ENCODE results near the gene OR2T27.

OR2T27 gene

GRCh38 chr1:248618878-248619277, 36.5 kb downstream of the OR2T27 start:
- Histone ChIP-seq H3K4me3 (ENCODE audit: low read depth, low read length) (no peak overlapping the region), H3K4me1 (ENCODE audit: control insufficient read depth, insufficient read depth, low read length) (no peaks in the 10 kb centered on the region), H3K9me3 (ENCODE audit: control insufficient read depth, insufficient read depth, low read depth, low read length) (no peaks in the 10 kb centered on the region), H3K27ac (ENCODE audit: extremely low read depth, low read depth, low read length) (no peak overlapping the region), H3K36me3 (ENCODE audit: control insufficient read depth in 2 of 2, insufficient read depth in 1 of 2, low read length in 2 of 2) (no peaks in the 10 kb centered on the region)
- ChIA-PET POLR2A (no interaction called here), CTCF (interaction anchor here (0.5 to 1.0 kb wide), 3 partner anchors 171 to 227 kb away, joined by 3 read pairs; no protein-coding TSS in a partner anchor)
- no peak for TF ChIP-seq YY1 (tag by site-specific recombination; IDR thresholded peaks at IDR 0.05)
- TF ChIP-seq PRDM4 (tag by site-specific recombination; IDR thresholded peaks at IDR 0.05) = no peak
- no peak for TF ChIP-seq ZNF274 (IDR thresholded peaks at IDR 0.05; ENCODE audit: low read length)
- no peak for TF ChIP-seq ZNF274 (tag by site-specific recombination; IDR thresholded peaks at IDR 0.05; ENCODE audit: borderline replicate concordance)
- TF ChIP-seq ZBTB11 (tag by site-specific recombination; conservative IDR thresholded peaks at IDR 0.05; ENCODE audit: low read depth) = no peak

- POLR2A ChIA-PET = no interaction called here
- Histone ChIP-seq H3K27ac (ENCODE audit: extremely low read depth, low read depth, low read length) (no peak overlapping the region), H3K9me3 (ENCODE audit: control insufficient read depth, insufficient read depth, low read depth, low read length) (no peaks in the 10 kb centered on the region), H3K4me3 (ENCODE audit: low read depth, low read length) (no peak overlapping the region), H3K36me3 (ENCODE audit: control insufficient read depth in 2 of 2, insufficient read depth in 1 of 2, low read length in 2 of 2) (no peaks in the 10 kb centered on the region), H3K4me1 (ENCODE audit: control insufficient read depth, insufficient read depth, low read length) (no peaks in the 10 kb centered on the region)
- TF ChIP-seq ZNF510 (tag by site-specific recombination; IDR thresholded peaks at IDR 0.05; ENCODE audit: insufficient replicate concordance) = no peak
- no peak for TF ChIP-seq SP3 (tag by site-specific recombination; IDR thresholded peaks at IDR 0.05)
- no peak for TF ChIP-seq ELK4 (IDR thresholded peaks at IDR 0.05; ENCODE audit: borderline replicate concordance, low read depth, low read length)
- no peak for TF ChIP-seq BCL11B (tag by site-specific recombination; IDR thresholded peaks at IDR 0.05; ENCODE audit: low read depth)
- no peak for TF ChIP-seq ZNF660 (tag by site-specific recombination; IDR thresholded peaks at IDR 0.05)
- CTCF ChIA-PET = no interaction called here
These were observed 37.2 kb downstream of the OR2T27 start for GRCh38 chr1:248618119-248618518.

GRCh38 chr1:248613742-248614141, 41.6 kb downstream of the OR2T27 start:
- TF ChIP-seq ZNF292 (tag by site-specific recombination; IDR thresholded peaks at IDR 0.05; ENCODE audit: borderline replicate concordance, low read depth) (no peak), ZNF521 (tag by site-specific recombination; IDR thresholded peaks at IDR 0.05) (no peak), ZSCAN30 (tag by site-specific recombination; IDR thresholded peaks at IDR 0.05) (no peak), TSHZ1 (tag by site-specific recombination; IDR thresholded peaks at IDR 0.05; ENCODE audit: borderline replicate concordance) (no peak), ZBTB44 (tag by site-specific recombination; IDR thresholded peaks at IDR 0.05) (no peak), ZBTB6 (tag by site-specific recombination; IDR thresholded peaks at IDR 0.05) (no peak), ZNF404 (tag by site-specific recombination; IDR thresholded peaks at IDR 0.05) (no peak)
- Histone ChIP-seq H3K4me3 (ENCODE audit: low read depth, low read length) (no peak overlapping the region), H3K27ac (ENCODE audit: extremely low read depth, low read depth, low read length) (no peak overlapping the region), H3K36me3 (ENCODE audit: control insufficient read depth in 2 of 2, insufficient read depth in 1 of 2, low read length in 2 of 2) (no peaks in the 10 kb centered on the region), H3K4me1 (ENCODE audit: control insufficient read depth, insufficient read depth, low read length) (no peaks in the 10 kb centered on the region), H3K9me3 (ENCODE audit: control insufficient read depth, insufficient read depth, low read depth, low read length) (no peaks in the 10 kb centered on the region)
- ChIA-PET CTCF (no interaction called here), POLR2A (no interaction called here)

Data from HEK293 (cell line).